Astrocyte (in vitro differentiated cells and primary cell): ENCODE data around the gene LRBA. TPM values are rescaled to one million over a fixed set of nuclear protein-coding genes. Genes with fewer than 3 reads are reported as not detected.
A peak's percentile ranks its signal among the peaks of the same experiment; 100 is the strongest.

Source experiments
- DNase-seq: peaks from one replicate; pipeline ENCODE4 v3.0.0-alpha.2; 2010; ENCODE audit warnings: low read depth
- FAIRE-seq: peaks from 2 replicates; lab custom pipeline; 2011; peaks lifted over from hg19 to GRCh38; lab: Jason Lieb, UNC
- H2AFZ ChIP-seq: 2 replicates; pipeline ENCODE4 v1.6.0; 2012; ENCODE audit warnings: low read depth, low read length, inconsistent platforms
- H3K27ac ChIP-seq: 2 replicates; pipeline ENCODE4 v1.5.1; 2011; ENCODE audit warnings: low read depth, low read length, inconsistent platforms
- H3K27me3 ChIP-seq: 2 replicates; pipeline ENCODE4 v1.6.0; 2011; ENCODE audit warnings: low read length, inconsistent platforms; ENCODE audit not compliant: insufficient read depth
- H3K36me3 ChIP-seq: 2 replicates; pipeline ENCODE4 v1.5.1; 2011; ENCODE audit warnings: low read length, inconsistent platforms; ENCODE audit not compliant: insufficient read depth
- H3K4me1 ChIP-seq: 2 replicates; pipeline ENCODE4 v1.5.1; 2011; ENCODE audit warnings: low read length, inconsistent platforms; ENCODE audit not compliant: insufficient read depth
- H3K4me2 ChIP-seq: 2 replicates; pipeline ENCODE4 v1.6.0; 2012; ENCODE audit warnings: low read length, inconsistent platforms
- H3K4me3 ChIP-seq: 2 replicates; pipeline ENCODE4 v1.5.1; 2011; ENCODE audit warnings: low read depth, mild to moderate bottlenecking, low read length, inconsistent platforms; ENCODE audit not compliant: insufficient read depth
- H3K79me2 ChIP-seq: 2 replicates; pipeline ENCODE4 v1.6.0; 2012; ENCODE audit warnings: mild to moderate bottlenecking, low read length, inconsistent platforms; ENCODE audit not compliant: insufficient read depth
- H3K9ac ChIP-seq: 2 replicates; pipeline ENCODE4 v1.6.0; 2012; ENCODE audit warnings: mild to moderate bottlenecking, low read length, inconsistent platforms
- H3K9me3 ChIP-seq: 2 replicates; pipeline ENCODE4 v1.5.1; 2012; ENCODE audit warnings: low read depth, mild to moderate bottlenecking, low read length, inconsistent platforms; ENCODE audit not compliant: insufficient read depth
- H4K20me1 ChIP-seq: 2 replicates; pipeline ENCODE4 v1.6.0; 2012; ENCODE audit warnings: low read length, inconsistent platforms; ENCODE audit not compliant: insufficient read depth
- H3K27ac Mint-ChIP-seq: one replicate; pipeline ENCODE4 v1.8.0; 2021; ENCODE audit warnings: mild to moderate bottlenecking, mixed read lengths; ENCODE audit not compliant: unreplicated experiment
- H3K27me3 Mint-ChIP-seq: one replicate; pipeline ENCODE4 v1.8.0; 2021; ENCODE audit warnings: low read depth, mixed read lengths; ENCODE audit not compliant: unreplicated experiment
- H3K36me3 Mint-ChIP-seq: one replicate; pipeline ENCODE4 v1.8.0; 2021; ENCODE audit warnings: low read depth, mixed read lengths; ENCODE audit not compliant: unreplicated experiment
- H3K4me1 Mint-ChIP-seq: one replicate; pipeline ENCODE4 v1.8.0; 2021; ENCODE audit warnings: low read depth, mixed read lengths; ENCODE audit not compliant: unreplicated experiment
- H3K4me3 Mint-ChIP-seq: one replicate; pipeline ENCODE4 v1.8.0; 2021; ENCODE audit warnings: mild to moderate bottlenecking, moderate library complexity, mixed read lengths; ENCODE audit not compliant: unreplicated experiment
- H3K9me3 Mint-ChIP-seq: one replicate; pipeline ENCODE4 v1.8.0; 2021; ENCODE audit warnings: mild to moderate bottlenecking, mixed read lengths; ENCODE audit not compliant: unreplicated experiment
- EZH2 ChIP-seq: IDR thresholded peaks from 2 replicates; pipeline ENCODE4 v1.6.1; 2012; ENCODE audit warnings: mild to moderate bottlenecking, low read length, inconsistent platforms; ENCODE audit not compliant: insufficient read depth
- total RNA-seq: library from RNA; stranded (reverse); gene quantifications from 2 replicates; pipeline ENCODE4 v1.2.1, GENCODE V29; 2021
- TF ChIP-seq, protein P1 (sequence below): IDR thresholded peaks from 2 replicates; pipeline ENCODE4 v1.5.1; 2011; ENCODE audit warnings: low read depth, mild to moderate bottlenecking, inconsistent platforms, low read length, moderate library complexity; ENCODE audit not compliant: insufficient read depth

LRBA gene
- total RNA-seq, 1 donor from 2014 or later = 25.3 TPM

DNA sequence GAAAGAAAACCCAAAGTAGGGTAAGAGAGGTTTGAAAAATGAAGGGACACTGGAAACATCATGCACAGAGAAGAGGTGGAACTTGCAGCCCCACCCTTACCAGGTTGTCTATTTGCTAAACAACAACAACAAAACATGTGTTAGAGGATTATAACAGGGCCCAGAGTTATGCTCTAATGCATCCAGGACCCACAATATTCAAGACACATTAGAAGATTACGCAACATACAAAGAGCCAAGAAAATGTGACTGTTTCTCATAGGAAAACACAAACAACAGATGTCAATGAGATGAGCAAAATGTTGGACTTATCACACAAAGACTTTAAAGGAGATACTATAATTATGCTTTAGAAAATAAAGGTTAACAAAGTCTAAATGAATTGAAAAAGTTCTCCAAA, 128.5 kb downstream of the LRBA start:
- Histone ChIP-seq H3K9ac (no peak overlapping the region), H3K9me3 (no peaks in the 10 kb centered on the region), H3K27ac (no peak overlapping the region), H3K4me3 (no peak overlapping the region), H3K4me1 (no peaks in the 10 kb centered on the region), H3K27me3 (no peaks in the 10 kb centered on the region), H2AFZ (no peak overlapping the region), H3K4me2 (no peak overlapping the region), H4K20me1 (no peaks in the 10 kb centered on the region), H3K36me3 (no peaks in the 10 kb centered on the region), H3K79me2 (no peaks in the 10 kb centered on the region)
- Mint-ChIP-seq H3K36me3 (no peaks in the 10 kb centered on the region), H3K27ac (no peak overlapping the region), H3K4me1 (no peaks in the 10 kb centered on the region), H3K27me3 (no peaks in the 10 kb centered on the region), H3K9me3 (no peaks in the 10 kb centered on the region), H3K4me3 (no peak overlapping the region)
- TF ChIP-seq, protein P1, sequence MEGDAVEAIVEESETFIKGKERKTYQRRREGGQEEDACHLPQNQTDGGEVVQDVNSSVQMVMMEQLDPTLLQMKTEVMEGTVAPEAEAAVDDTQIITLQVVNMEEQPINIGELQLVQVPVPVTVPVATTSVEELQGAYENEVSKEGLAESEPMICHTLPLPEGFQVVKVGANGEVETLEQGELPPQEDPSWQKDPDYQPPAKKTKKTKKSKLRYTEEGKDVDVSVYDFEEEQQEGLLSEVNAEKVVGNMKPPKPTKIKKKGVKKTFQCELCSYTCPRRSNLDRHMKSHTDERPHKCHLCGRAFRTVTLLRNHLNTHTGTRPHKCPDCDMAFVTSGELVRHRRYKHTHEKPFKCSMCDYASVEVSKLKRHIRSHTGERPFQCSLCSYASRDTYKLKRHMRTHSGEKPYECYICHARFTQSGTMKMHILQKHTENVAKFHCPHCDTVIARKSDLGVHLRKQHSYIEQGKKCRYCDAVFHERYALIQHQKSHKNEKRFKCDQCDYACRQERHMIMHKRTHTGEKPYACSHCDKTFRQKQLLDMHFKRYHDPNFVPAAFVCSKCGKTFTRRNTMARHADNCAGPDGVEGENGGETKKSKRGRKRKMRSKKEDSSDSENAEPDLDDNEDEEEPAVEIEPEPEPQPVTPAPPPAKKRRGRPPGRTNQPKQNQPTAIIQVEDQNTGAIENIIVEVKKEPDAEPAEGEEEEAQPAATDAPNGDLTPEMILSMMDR = no peak
- no peak for TF ChIP-seq EZH2
- DNase-seq (no peak), FAIRE-seq (no peak)

DNA sequence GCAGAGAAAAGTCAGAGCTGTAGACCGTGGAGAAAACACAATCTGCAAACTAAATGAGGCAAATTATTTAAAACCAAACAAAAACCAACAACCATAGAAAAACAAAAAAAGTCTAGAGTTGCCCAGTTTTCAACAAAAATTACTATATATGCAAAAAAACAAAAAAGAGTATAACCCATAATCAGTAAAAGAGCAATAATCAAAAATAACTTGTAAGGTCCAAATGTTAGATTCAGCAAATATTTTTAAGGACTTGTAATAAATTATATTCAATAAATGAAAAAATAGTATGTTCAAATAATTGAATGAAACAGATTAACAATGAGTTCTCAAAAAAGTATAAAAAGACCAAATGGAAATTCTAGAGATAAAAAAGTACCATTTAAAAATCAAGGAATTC, 130.5 kb downstream of the LRBA start:
- H4K20me1 ChIP-seq = no peaks in the 10 kb centered on the region
- peak overlapping the region; percentile 11 for H3K27ac ChIP-seq
- H3K36me3 ChIP-seq = no peaks in the 10 kb centered on the region
- H3K9me3 Mint-ChIP-seq = peaks cover 5% of the 10 kb centered on the region
- no peaks in the 10 kb centered on the region for H3K9me3 ChIP-seq
- no peaks in the 10 kb centered on the region for H3K4me1 ChIP-seq
- no peak overlapping the region for H3K4me2 ChIP-seq
- no peaks in the 10 kb centered on the region for H3K4me1 Mint-ChIP-seq
- FAIRE-seq (no peak), DNase-seq (no peak)
- no peaks in the 10 kb centered on the region for H3K27me3 Mint-ChIP-seq
- H3K36me3 Mint-ChIP-seq = peaks cover 5% of the 10 kb centered on the region
- no peak for TF ChIP-seq EZH2
- TF ChIP-seq, protein P1 = no peak
- H3K27me3 ChIP-seq = no peaks in the 10 kb centered on the region
- no peak overlapping the region for H3K9ac ChIP-seq
- no peak overlapping the region for H3K4me3 ChIP-seq
- no peak overlapping the region for H3K4me3 Mint-ChIP-seq
- no peak overlapping the region for H3K27ac Mint-ChIP-seq
- H3K79me2 ChIP-seq = no peaks in the 10 kb centered on the region
- no peak overlapping the region for H2AFZ ChIP-seq

DNA sequence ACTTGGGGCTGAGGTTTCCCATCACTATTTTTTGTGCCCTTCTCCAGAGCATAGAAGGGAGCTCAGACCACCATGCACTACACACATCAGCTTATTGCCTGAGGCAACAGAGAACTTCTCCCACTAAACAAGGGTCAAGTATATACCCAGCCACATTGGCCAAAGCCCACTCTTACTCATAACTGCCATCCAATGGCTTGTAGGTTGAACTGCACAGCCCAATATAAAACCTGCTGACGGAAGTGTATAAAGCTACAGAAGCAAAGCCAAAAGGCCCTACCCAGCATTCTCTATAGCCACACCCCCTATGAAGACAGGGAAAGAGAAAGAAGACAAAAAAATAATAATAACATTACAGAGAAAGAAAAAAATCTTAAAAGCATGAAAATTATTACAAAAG, 139.7 kb downstream of the LRBA start:
- Mint-ChIP-seq H3K4me3 (no peak overlapping the region), H3K9me3 (peaks cover 16% of the 10 kb centered on the region), H3K27me3 (no peaks in the 10 kb centered on the region), H3K4me1 (no peaks in the 10 kb centered on the region), H3K27ac (no peak overlapping the region), H3K36me3 (peaks cover 16% of the 10 kb centered on the region)
- DNase-seq (no peak), FAIRE-seq (no peak)
- Histone ChIP-seq H3K4me1 (no peaks in the 10 kb centered on the region), H3K79me2 (no peaks in the 10 kb centered on the region), H3K36me3 (no peaks in the 10 kb centered on the region), H4K20me1 (no peaks in the 10 kb centered on the region), H2AFZ (no peak overlapping the region), H3K4me3 (no peak overlapping the region), H3K4me2 (no peak overlapping the region), H3K9me3 (no peaks in the 10 kb centered on the region), H3K9ac (no peak overlapping the region), H3K27me3 (no peaks in the 10 kb centered on the region), H3K27ac (no peak overlapping the region)
- TF ChIP-seq, protein P1 = no peak
- no peak for TF ChIP-seq EZH2
